ENCODE data around the gene GAS7.

The GAS7 gene

GRCh38 chr17:9976283-9977179 is 221.9 kb downstream of the GAS7 start:
- TF ChIP-seq CTCF (IDR thresholded peaks at IDR 0.05; ENCODE audit: insufficient read depth, low read length, missing control alignments), result no peak
- no peak overlapping the region for H3K4me3 ChIP-seq (ENCODE audit: low read depth, low read length)
- POLR2A ChIA-PET, result no interaction called here
- DNase-seq (ENCODE audit: low read depth, low spot score), result no peak
- CTCF ChIA-PET, result interaction anchor here (1.0 kb wide), 2 partner anchors 11 to 248 kb away, joined by 3 to 4 read pairs; no protein-coding TSS in a partner anchor

- TF ChIP-seq CTCF (IDR thresholded peaks at IDR 0.05; ENCODE audit: insufficient read depth, low read length, missing control alignments), result no peak
- CTCF ChIA-PET, result interaction anchor here (0.6 kb wide), 1 partner anchor 322 kb away, joined by 3 read pairs; no protein-coding TSS in a partner anchor
- H3K4me3 ChIP-seq (ENCODE audit: low read depth, low read length), result no peak overlapping the region
- no peak for DNase-seq (ENCODE audit: low read depth, low spot score)
- POLR2A ChIA-PET, result no interaction called here
Measured at GRCh38 chr17:9974448-9975381, 223.7 kb downstream of the GAS7 start.

GRCh38 chr17:9973669-9974447 is 224.5 kb downstream of the GAS7 start:
- ChIA-PET CTCF (interaction anchor here (0.6 kb wide), 1 partner anchor 323 kb away, joined by 3 read pairs; no protein-coding TSS in a partner anchor), POLR2A (no interaction called here)
- TF ChIP-seq CTCF (IDR thresholded peaks at IDR 0.05; ENCODE audit: insufficient read depth, low read length, missing control alignments), result no peak
- DNase-seq (ENCODE audit: low read depth, low spot score), result no peak
- H3K4me3 ChIP-seq (ENCODE audit: low read depth, low read length), result no peak overlapping the region

- ChIA-PET CTCF (interaction anchor here (0.9 to 2.4 kb wide), 2 partner anchors 16 to 255 kb away, joined by 3 to 7 read pairs; no protein-coding TSS in a partner anchor), POLR2A (no interaction called here)
- H3K4me3 ChIP-seq (ENCODE audit: low read depth, low read length), result no peak overlapping the region
- DNase-seq (ENCODE audit: low read depth, low spot score), result no peak
- TF ChIP-seq CTCF (IDR thresholded peaks at IDR 0.05; ENCODE audit: insufficient read depth, low read length, missing control alignments), result no peak
Measured at GRCh38 chr17:9971991-9972390, 226.4 kb downstream of the GAS7 start.

- no peak overlapping the region for H3K4me3 ChIP-seq (ENCODE audit: low read depth, low read length)
- POLR2A ChIA-PET, result no interaction called here
- no peak for TF ChIP-seq CTCF (IDR thresholded peaks at IDR 0.05; ENCODE audit: insufficient read depth, low read length, missing control alignments)
- DNase-seq (ENCODE audit: low read depth, low spot score), result no peak
- CTCF ChIA-PET, result interaction anchor here (1.3 to 6.5 kb wide), 6 partner anchors 9 to 645 kb away, joined by 4 to 62 read pairs (median 6); no protein-coding TSS in a partner anchor
Measured at GRCh38 chr17:9969301-9969935, 229.0 kb downstream of the GAS7 start.
